Aorta (tissue), 5 donors: ENCODE data around the gene EIPR1. TPM values are rescaled to one million over a fixed set of nuclear protein-coding genes. Genes with fewer than 3 reads are reported as not detected.

ENCODE experiments used
- ATAC-seq: fragments of 200-7000 bp; cut with Tn5 transposase; one replicate; pipeline ENCODE4 v1.9.1; 2022; ENCODE audit warnings: moderate library complexity; ENCODE audit not compliant: low FRiP score
- DNase-seq, 2 donors: peaks; one replicate each; pipeline ENCODE4 v3.0.0-alpha.2; 2020
- H3K27ac ChIP-seq, 2 donors: one replicate each; pipeline ENCODE4 v1.5.1; 2013; ENCODE audit warnings: low read length in 2 of 2, mild to moderate bottlenecking in 2 of 2, moderate library complexity in 2 of 2, control low read depth in 1 of 2, inconsistent platforms in 1 of 2, low read depth in 1 of 2
- H3K27me3 ChIP-seq, 2 donors: one replicate each; pipeline ENCODE4 v1.6.1; 2013; ENCODE audit warnings: control low read depth in 1 of 2, low read length in 1 of 2, mild to moderate bottlenecking in 1 of 2, moderate library complexity in 1 of 2; ENCODE audit not compliant: insufficient read depth in 2 of 2, control insufficient read depth in 1 of 2
- H3K36me3 ChIP-seq, 2 donors: one replicate each; pipeline ENCODE4 v1.6.1; 2013; ENCODE audit warnings: control low read depth in 1 of 2, low read length in 1 of 2, mild to moderate bottlenecking in 1 of 2; ENCODE audit not compliant: insufficient read depth in 2 of 2, control insufficient read depth in 1 of 2
- H3K4me1 ChIP-seq, 2 donors: one replicate each; pipeline ENCODE4 v1.6.1; 2013; ENCODE audit warnings: low read length in 2 of 2, control low read depth in 1 of 2, mild to moderate bottlenecking in 1 of 2, moderate library complexity in 1 of 2; ENCODE audit not compliant: insufficient read depth in 2 of 2, control insufficient read depth in 1 of 2
- H3K4me3 ChIP-seq, 2 donors: one replicate each; pipeline ENCODE4 v1.5.1; 2013; ENCODE audit warnings: low read length in 2 of 2, control low read depth in 1 of 2, mild to moderate bottlenecking in 1 of 2
- H3K9me3 ChIP-seq: one replicate; pipeline ENCODE4 v1.6.1; 2013; ENCODE audit warnings: mild to moderate bottlenecking, low read length; ENCODE audit not compliant: control insufficient read depth
- whole genome bisulfite sequencing, 2 donors: extraction: QIAGEN DNeasy Blood & Tissue Kit; methylation state at CpG; one replicate each; pipeline ENCODE4 v1.1.7; 2013; 5-methylcytosine and 5-hydroxymethylcytosine counted together
- intact Hi-C, 2 donors: fragments of 100-400 bp; cut with DNase I; formaldehyde crosslinking; loops; one replicate each; pipeline versions ENCODE4 v1.14.2 to v1.15.0; 2022
- polyA plus RNA-seq, 2 donors: library from polyadenylated mRNA; stranded (reverse); fragments of 200-250 nt; gene quantifications; one replicate each; pipeline ENCODE4 v1.2.3, GENCODE V29; 2013
- total RNA-seq, 2 donors: library from RNA; stranded (reverse); fragmentation: NEBNext Ultra II Directional; extraction: Animal tissue kit (Norgen Biotek cat#: 25700); gene quantifications; one replicate each; pipeline ENCODE4 v1.2.1, GENCODE V29; 2021
- donor health status: healthy with polysubstance abuse.
- donor health status: Bipolar disorder and iron deficiency.
- donor health status: DM: no; HTN: no; CAD: no.
- donor health status: DM: no; HTN: no; CAD: no.
- donor health status: DM: yes; HTN: yes; CAD: no.

The EIPR1 gene
- total and polyA plus RNA-seq, 4 donors, result 9.7 to 13.7 (median 10.0) TPM

DNA sequence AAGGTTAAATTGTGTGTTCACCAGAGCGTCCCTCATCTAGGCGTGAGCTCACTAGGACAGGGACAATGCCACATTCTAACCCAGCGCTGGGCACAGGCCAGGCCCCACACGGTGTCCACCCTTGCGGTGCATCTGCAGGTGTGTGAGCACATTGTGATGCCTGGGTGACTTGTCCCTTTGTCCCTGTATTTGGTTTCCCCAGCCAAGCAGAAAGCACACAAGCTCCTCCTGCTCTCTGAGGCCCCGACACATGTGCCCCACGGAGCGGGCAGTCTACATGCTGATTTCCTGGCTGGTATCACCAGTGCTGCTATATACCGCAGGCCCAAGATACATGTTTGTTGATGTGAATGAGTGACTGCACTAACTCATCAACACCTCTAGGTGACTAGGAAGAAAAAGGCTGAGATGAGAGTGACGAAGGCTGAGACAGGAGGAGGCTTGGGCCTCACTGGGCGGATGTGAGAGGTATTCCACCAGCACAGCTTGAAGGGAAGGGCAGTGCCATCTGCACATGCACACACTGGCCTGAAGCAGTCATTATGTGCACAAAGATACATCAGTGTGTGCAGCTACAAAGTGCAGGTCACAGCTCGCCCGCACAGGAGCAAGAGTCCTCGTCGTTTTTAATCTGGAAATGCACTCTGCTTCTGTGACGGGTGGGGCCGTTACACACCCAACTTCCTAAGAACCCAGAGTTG is 205.9 kb downstream of the EIPR1 start:
- Histone ChIP-seq H3K4me3 (no peak overlapping the region), H3K4me1 (no peaks in the 10 kb centered on the region), H3K27ac (no peak overlapping the region), H3K36me3 (peaks cover 0 to 2% of the 10 kb centered on the region in 2 donors), H3K27me3 (no peaks in the 10 kb centered on the region), H3K9me3 (no peaks in the 10 kb centered on the region)
- DNase-seq, result no peak
- intact Hi-C loops, result no loop called here
- no peak for ATAC-seq
- WGBS, 2 donors, result 85 to 86% methylated on average over 17 of the region's 17 CpGs

DNA sequence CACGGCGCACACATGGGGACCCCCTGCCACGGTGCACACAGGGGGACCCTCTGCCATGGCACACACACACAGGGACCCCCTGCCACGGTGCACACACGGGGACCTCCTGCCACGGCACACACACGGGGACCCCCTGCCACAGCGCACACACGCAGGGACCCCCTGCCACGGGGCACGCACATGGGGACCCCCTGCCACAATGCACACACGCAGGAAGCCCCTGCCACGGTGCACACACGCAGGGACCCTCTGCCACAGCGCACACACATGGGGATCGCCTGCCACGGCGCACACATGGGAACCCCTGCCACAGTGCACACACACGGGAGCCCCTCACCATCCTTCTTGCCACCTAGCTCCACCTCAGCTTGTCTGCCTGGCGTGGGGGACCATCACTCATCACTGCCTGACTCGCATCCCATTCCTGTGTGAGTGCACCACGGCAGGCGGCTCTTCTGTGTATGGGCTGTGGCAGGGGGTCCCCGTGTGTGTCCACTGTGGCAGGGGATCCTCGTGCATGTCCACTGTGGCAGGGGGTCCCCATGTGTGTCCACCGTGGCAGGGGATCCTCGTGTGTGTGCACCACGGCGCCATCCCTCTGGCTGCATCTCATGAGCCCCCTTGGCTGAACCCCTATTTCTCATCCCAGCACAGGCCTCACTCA is 206.7 kb downstream of the EIPR1 start:
- H3K4me1 ChIP-seq, result no peaks in the 10 kb centered on the region
- H3K4me3 ChIP-seq, result no peak overlapping the region
- no peaks in the 10 kb centered on the region for H3K9me3 ChIP-seq
- ATAC-seq (no peak), DNase-seq (no peak)
- 93 to 94% methylated on average over 26 to 29 of the region's 29 CpGs for WGBS, 2 donors
- H3K27me3 ChIP-seq, result no peaks in the 10 kb centered on the region
- intact Hi-C loops, result no loop called here
- H3K36me3 ChIP-seq, result peaks cover 0 to 2% of the 10 kb centered on the region in 2 donors
- no peak overlapping the region for H3K27ac ChIP-seq

DNA sequence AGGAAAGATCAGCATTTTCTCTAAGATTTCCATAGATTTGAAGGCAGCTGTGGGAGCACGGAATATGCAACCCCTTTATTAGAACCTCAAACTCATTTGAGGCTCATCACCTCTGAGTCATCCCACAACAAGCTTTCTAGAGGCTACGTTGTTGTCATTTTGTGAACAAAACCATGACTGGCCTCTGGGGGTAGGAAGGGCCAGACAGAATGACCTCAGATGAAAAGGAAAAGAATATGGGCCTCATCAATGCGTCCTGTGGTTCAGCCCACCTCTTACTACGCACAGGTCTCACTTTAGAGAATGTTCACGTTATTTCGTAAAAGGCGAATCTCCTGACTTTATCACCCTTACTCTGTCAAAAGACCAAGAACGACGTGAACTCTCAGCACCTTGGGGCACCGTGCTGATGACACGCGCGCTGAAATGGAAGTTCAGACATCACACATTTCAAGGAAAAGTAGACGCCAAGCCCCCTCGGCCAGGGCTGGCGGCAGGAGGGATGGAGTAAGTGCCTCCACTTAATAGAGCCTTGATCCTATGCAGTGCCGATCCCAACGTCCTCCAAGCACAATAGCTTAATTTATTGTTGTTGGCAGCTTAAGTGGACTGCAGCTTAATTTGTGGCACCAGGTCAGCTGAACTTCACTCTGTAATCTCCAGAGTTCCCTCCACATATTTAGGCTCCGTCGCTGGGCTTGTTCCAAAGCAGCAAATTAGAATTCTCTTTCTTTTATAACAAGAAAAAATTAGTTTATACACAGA is 208.3 kb downstream of the EIPR1 start:
- WGBS, 2 donors, result 36 to 42% methylated on average over 20 of the region's 20 CpGs
- DNase-seq (no peak), ATAC-seq (no peak)
- Histone ChIP-seq H3K36me3 (peaks cover 0 to 2% of the 10 kb centered on the region in 2 donors), H3K4me3 (no peak overlapping the region), H3K27me3 (no peaks in the 10 kb centered on the region), H3K4me1 (no peaks in the 10 kb centered on the region), H3K9me3 (no peaks in the 10 kb centered on the region), H3K27ac (no peak overlapping the region)
- intact Hi-C loops, result no loop called here

DNA sequence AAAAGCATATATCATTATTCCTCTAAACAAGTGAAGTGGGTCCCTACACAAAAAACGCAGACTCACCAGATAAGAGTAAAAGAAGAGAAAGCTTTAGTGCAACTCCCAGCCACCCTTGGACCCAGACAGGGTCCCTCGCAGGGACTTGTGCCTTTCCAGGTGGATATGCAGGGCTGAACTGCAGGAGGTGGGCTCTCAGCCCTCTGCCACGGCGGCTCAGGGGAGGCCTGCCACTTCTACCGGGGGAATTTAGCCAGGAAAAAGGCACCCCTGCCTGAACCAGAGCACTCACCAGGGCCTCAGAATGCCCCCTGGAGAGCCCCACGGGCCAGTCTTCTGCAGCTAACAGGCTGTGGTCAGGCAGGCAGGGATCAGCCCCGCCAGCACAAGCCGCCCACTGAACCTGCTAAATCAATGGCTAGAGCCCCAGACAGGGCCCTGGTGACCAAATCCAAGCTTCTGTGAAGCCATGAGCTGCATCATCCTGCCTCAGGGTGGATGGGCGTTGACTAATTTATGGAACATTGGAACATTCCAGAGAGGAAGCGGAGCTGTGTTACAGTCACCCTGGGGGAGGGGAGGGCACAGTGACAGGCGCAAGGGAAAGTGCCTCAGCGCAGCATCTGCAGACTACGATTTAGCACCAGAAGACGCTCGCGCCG is 209.3 kb downstream of the EIPR1 start:
- ATAC-seq (no peak), DNase-seq (no peak)
- peaks cover 0 to 2% of the 10 kb centered on the region in 2 donors for H3K36me3 ChIP-seq
- H3K27ac ChIP-seq, result no peak overlapping the region
- intact Hi-C loops, result no loop called here
- H3K27me3 ChIP-seq, result no peaks in the 10 kb centered on the region
- no peaks in the 10 kb centered on the region for H3K9me3 ChIP-seq
- no peaks in the 10 kb centered on the region for H3K4me1 ChIP-seq
- no peak overlapping the region for H3K4me3 ChIP-seq
- 64 to 69% methylated on average over 17 of the region's 17 CpGs for WGBS, 2 donors

DNA sequence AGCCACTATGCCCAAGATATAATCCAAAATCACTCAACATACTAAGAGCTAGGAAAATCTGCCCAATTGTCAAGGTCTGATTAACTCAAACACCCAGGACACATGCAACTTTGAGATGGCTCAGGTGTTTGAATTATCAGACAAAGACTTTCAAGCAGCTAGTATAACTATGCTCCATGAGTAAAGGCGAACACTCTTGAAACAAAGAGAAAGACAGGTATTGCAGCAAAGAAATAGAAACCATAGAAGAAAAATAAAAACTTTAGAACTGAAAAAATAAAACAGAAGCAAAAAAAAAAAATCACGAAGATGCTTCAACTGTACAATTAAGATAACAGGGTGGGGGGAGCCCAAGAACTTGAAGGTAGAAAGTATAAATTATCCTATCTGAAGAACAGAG is 214.2 kb downstream of the EIPR1 start:
- Histone ChIP-seq H3K4me3 (no peak overlapping the region), H3K27me3 (no peaks in the 10 kb centered on the region), H3K9me3 (peaks cover 9% of the 10 kb centered on the region), H3K27ac (no peak overlapping the region), H3K36me3 (no peaks in the 10 kb centered on the region), H3K4me1 (no peaks in the 10 kb centered on the region)
- intact Hi-C loops, result no loop called here
- DNase-seq, result no peak
- 95 to 100% methylated on average over 2 of the region's 2 CpGs for WGBS, 2 donors
- ATAC-seq, result no peak

DNA sequence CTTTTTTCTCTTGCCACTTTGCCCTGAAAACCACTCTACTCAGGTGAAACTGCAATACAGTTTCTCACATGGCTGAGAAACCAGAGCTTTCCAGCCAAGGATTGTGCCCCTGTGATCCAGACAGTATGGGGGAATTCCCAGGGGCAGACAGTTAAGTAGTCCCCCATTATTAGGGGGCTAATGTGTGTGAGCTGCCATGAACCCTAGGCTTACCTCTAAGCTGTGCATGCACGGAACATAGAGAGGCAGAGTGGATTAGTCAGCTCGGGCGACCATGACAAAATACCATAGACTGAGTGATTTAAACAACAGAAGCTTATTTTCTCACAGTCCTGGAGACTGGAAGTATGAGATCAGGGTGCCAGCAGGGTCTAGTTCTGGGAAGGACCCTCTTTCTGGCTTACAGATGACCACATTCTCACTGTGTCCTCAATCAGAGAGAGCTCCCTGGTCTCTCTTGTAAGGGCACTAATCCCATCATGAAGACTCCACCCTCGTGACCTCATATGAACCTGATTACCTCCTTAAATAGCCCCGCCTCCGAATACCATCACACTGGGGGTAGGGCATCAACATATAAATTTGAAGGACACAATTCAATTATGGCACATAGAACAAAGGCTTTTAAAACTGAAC is 215.1 kb downstream of the EIPR1 start:
- WGBS, 2 donors, result 95 to 96% methylated on average over 6 of the region's 6 CpGs
- Histone ChIP-seq H3K27ac (no peak overlapping the region), H3K27me3 (no peaks in the 10 kb centered on the region), H3K4me3 (no peak overlapping the region), H3K9me3 (peaks cover 11% of the 10 kb centered on the region), H3K4me1 (no peaks in the 10 kb centered on the region), H3K36me3 (no peaks in the 10 kb centered on the region)
- DNase-seq (no peak), ATAC-seq (no peak)
- intact Hi-C loops, result no loop called here

DNA sequence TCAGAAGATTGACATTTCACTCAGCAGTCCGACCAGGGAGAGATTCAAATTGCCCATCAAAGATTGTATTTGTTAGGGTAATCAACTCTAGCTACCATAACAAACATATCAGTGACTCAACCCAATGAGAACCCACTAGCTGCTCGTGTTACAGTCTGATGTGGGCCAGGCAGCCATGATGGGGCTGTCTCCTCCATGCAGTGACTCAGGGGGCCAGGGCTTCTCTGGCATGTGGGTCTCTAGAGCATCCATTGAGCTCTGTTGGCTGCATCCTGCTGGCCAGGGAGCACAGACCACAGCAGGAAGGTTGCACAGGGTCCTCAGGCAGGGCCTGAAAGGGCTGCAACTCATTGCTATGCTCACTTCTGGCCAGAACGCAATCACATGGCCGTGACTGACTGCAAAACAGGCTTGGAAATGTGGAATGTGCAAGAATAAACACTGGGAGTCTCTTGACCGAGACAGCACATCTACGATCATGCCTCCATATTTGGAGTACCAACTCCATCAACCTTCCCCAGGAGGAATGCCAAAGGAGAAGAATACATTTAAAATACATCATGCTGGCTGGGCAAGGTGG is 216.8 kb downstream of the EIPR1 start:
- Histone ChIP-seq H3K4me1 (no peaks in the 10 kb centered on the region), H3K4me3 (no peak overlapping the region), H3K27ac (no peak overlapping the region), H3K36me3 (no peaks in the 10 kb centered on the region), H3K27me3 (no peaks in the 10 kb centered on the region), H3K9me3 (peaks cover 11% of the 10 kb centered on the region)
- no peak for ATAC-seq
- WGBS, 2 donors, result 77 to 87% methylated on average over 6 of the region's 6 CpGs
- intact Hi-C loops, result no loop called here
- no peak for DNase-seq
